Stimulated activated CD4-positive, alpha-beta T cell treated with anti-CD3 and anti-CD28 coated beads, Interleukin-15, amount 100 ng/mL, for 1 hour (primary cell): ENCODE measurements around the gene DHRS4L2.

Source experiments
- DNase-seq, 2 donors: peaks; one replicate each; pipeline ENCODE4 v3.0.0-alpha.2; 2020; ENCODE audit warnings: low read depth in 1 of 2, low spot score in 1 of 2

DHRS4L2 gene

DNA sequence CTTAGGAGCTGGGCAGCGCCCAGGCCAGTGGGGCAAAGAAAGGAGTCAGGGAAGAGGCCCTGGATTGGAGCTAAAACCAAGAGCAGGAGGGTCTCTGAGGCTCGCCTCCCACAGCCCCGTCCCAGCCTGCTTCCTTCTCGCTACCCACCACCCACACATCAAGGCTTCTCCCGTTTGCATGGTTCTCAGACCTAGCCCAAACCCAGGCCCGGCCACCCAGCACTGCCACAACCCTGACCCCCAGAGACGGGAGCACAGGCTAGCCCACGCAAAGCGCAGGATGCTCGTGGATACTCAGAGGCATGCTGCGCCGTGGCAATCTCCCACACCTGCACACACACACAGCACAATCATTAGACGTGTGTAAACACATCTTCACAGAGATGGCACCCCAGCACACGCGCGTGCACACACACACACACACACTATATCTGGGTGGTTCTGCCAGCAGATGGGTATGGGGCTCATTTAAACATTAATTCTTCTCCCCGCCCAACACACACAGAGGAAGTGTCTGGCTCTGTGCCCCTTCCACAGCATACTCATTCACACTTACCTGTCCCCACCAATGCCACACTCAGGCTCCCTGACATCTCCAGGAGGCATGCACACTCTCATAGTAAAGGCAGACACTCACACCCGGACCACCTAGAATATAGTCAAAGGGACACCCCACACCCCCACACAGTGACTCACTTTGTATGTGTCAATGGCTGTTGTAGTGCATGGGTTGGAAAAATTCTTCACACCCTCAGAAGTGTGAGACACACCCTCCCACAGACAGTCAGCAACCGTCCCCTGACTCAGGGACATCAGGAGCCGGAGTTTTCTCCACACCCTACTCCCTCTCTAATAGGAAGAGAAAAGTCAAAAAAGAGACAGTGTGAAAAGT is 64.2 kb downstream of the DHRS4L2 start:
- peak in 1 of 2 donors; percentile 21 for DNase-seq

DNA sequence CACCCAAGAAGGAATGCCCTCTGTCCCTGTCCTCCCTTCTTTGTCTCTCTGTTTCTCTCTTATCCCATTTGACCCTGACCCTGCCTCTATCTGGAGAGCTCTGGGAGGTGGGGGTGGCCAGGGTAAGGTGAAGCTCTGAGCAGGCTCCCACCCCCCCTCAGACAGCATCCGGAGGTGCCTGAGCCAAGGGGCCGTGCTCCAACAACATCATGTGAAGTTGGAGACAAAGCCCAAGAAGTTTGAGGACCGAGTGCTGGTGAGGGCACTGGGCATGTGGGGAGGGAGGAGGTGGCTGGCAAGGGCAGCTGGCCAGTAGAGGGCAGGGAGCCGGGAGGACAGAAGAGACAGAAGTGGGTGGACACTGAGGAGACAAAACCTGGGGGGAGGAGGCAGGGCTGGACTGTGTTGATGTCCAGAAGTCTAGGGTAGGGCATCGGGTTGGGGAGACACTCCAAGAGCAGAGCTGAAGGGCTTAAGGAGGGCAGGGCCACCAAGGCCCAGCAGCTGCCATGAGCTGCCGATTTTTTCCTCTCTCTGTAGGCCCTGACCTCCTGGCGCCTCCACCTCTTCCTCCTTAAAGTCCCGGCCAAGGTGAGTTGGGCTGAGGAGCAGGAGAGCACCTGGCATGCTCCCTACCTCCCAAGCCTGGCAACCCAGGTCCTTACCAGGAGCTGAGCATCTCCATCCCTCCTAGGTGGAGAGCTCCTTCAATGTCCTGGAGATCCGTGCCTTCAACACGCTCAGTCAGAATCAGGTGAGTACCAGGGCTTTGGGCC is 65.0 kb downstream of the DHRS4L2 start:
- no peak for DNase-seq

DNA sequence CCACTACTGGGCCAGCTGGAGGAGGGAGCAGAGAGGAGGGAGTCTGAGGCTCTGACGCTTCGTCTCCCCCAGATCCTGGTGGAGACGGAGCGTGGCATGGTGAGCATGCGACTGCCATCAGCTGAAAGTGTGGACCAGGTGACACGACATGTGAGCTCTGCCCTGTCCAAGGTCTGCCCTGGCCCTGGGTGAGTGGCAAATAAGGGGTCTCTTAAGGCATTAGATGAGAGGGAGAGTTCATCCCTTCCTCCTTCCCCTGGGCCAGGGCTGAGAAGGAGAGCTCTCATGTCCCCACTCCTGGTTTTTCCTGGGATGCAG is 65.6 kb downstream of the DHRS4L2 start:
- DNase-seq = no peak

DNA sequence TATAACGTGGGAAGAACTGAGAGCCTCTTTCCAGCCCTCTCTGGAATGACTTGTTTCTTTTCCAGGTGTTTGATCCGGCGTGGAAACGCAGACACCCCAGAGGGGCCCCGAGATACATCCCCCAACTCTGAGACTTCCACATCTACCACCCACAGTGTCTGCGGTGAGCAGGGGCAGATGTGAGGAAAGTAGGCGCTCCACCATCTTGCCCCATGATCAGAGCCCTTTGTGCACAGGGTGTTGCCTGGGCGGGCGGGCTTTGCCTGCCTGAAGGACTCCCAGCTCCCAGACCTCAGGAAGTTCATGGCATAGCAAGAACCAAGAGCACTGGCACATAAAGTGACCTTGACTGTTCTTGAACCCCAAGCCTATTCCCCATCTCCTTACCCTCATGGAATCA is 65.9 kb downstream of the DHRS4L2 start:
- DNase-seq = no peak
